Liver (tissue), 9 donors: ENCODE data around the gene TAF6L. TPM values are rescaled to one million over a fixed set of nuclear protein-coding genes. Genes with fewer than 3 reads are reported as not detected.

ENCODE experiments used
- DNase-seq: peaks from one replicate; pipeline ENCODE4 v3.0.0-alpha.2; 2017; ENCODE audit warnings: low spot score
- H3K27ac ChIP-seq, 2 donors: one replicate each; pipeline ENCODE4 v1.7.0; 2013; ENCODE audit warnings: inconsistent platforms in 2 of 2, low read length in 2 of 2, control low read depth in 1 of 2, low read depth in 1 of 2, mild to moderate bottlenecking in 1 of 2
- H3K27me3 ChIP-seq, 4 donors: one replicate each; pipeline versions ENCODE4 v1.6.1 to v1.7.0; 2013; ENCODE audit warnings: low read length in 3 of 4, inconsistent platforms in 1 of 4, mild to moderate bottlenecking in 1 of 4, moderate library complexity in 1 of 4; ENCODE audit not compliant: control insufficient read depth in 4 of 4, insufficient read depth in 4 of 4
- H3K36me3 ChIP-seq, 4 donors: one replicate each; pipeline versions ENCODE4 v1.6.1 to v1.7.0; 2013; ENCODE audit warnings: low read length in 3 of 4, mild to moderate bottlenecking in 3 of 4, low read depth in 1 of 4, moderate library complexity in 1 of 4; ENCODE audit not compliant: control insufficient read depth in 4 of 4, insufficient read depth in 3 of 4
- H3K4me1 ChIP-seq, 4 donors: one replicate each; pipeline versions ENCODE4 v1.6.1 to v1.7.0; 2013; ENCODE audit warnings: low read length in 3 of 4, mild to moderate bottlenecking in 3 of 4, moderate library complexity in 1 of 4; ENCODE audit not compliant: control insufficient read depth in 4 of 4, insufficient read depth in 4 of 4
- H3K4me3 ChIP-seq, 3 donors: one replicate each; pipeline versions ENCODE4 v1.6.1 to v1.7.0; 2013; ENCODE audit warnings: low read length in 3 of 3, control low read depth in 1 of 3, low read depth in 1 of 3, mild to moderate bottlenecking in 1 of 3
- H3K9ac ChIP-seq, 2 donors: one replicate each; pipeline ENCODE4 v1.7.0; 2013; ENCODE audit warnings: low read length in 2 of 2, mild to moderate bottlenecking in 2 of 2, moderate library complexity in 2 of 2, control low read depth in 1 of 2, low read depth in 1 of 2
- H3K9me3 ChIP-seq, 4 donors: one replicate each; pipeline versions ENCODE4 v1.6.1 to v1.7.0; 2013; ENCODE audit warnings: low read length in 3 of 4; ENCODE audit not compliant: control insufficient read depth in 4 of 4
- ATF3 ChIP-seq: IDR thresholded peaks from 2 replicates; pipeline ENCODE4 v1.6.1; 2016; ENCODE audit warnings: antibody characterized with exemption
- EGR1 ChIP-seq, 2 donors: IDR thresholded peaks; 2 replicates each; pipeline ENCODE4 v1.6.1; 2016 to 2018; ENCODE audit warnings: antibody characterized with exemption in 2 of 2, low read depth in 2 of 2
- FOXA1 ChIP-seq: IDR thresholded peaks from 2 replicates; pipeline ENCODE4 v1.6.1; 2016; ENCODE audit warnings: antibody characterized with exemption
- FOXA2 ChIP-seq: IDR thresholded peaks from 2 replicates; pipeline ENCODE4 v1.6.1; 2016; ENCODE audit warnings: antibody characterized with exemption
- GABPA ChIP-seq, 2 donors: IDR thresholded peaks in 1 of 2; conservative IDR thresholded peaks in 1 of 2; 2 replicates each; pipeline ENCODE4 v1.6.1; 2016; ENCODE audit warnings: antibody characterized with exemption in 2 of 2, mild to moderate bottlenecking in 1 of 2, moderate library complexity in 1 of 2
- HNF4A ChIP-seq, 2 donors: conservative IDR thresholded peaks; 2 replicates each; pipeline ENCODE4 v1.6.1; 2016; ENCODE audit warnings: antibody characterized with exemption in 2 of 2, mild to moderate bottlenecking in 2 of 2
- HNF4G ChIP-seq: IDR thresholded peaks from 2 replicates; pipeline ENCODE4 v1.6.1; 2016; ENCODE audit warnings: antibody characterized with exemption
- JUND ChIP-seq, 2 donors: IDR thresholded peaks; 2 replicates each; pipeline ENCODE4 v1.6.1; 2016; ENCODE audit warnings: antibody characterized with exemption in 2 of 2
- NR2F2 ChIP-seq: IDR thresholded peaks from 2 replicates; pipeline ENCODE4 v1.6.1; 2016; ENCODE audit warnings: antibody characterized with exemption
- RAD21 ChIP-seq, 2 donors: IDR thresholded peaks; 2 replicates each; pipeline ENCODE4 v1.6.1; 2016; ENCODE audit warnings: antibody characterized with exemption in 2 of 2, mild to moderate bottlenecking in 2 of 2
- REST ChIP-seq: IDR thresholded peaks from 2 replicates; pipeline ENCODE4 v1.6.1; 2016; ENCODE audit warnings: antibody characterized with exemption, mild to moderate bottlenecking
- RXRA ChIP-seq, 2 donors: IDR thresholded peaks; 2 replicates each; pipeline ENCODE4 v1.6.1; 2017 to 2018; ENCODE audit warnings: antibody characterized with exemption in 2 of 2, mild to moderate bottlenecking in 1 of 2
- SP1 ChIP-seq: IDR thresholded peaks from 2 replicates; pipeline ENCODE4 v1.6.1; 2018; ENCODE audit warnings: antibody characterized with exemption, mild to moderate bottlenecking
- TAF1 ChIP-seq: conservative IDR thresholded peaks from 2 replicates; pipeline ENCODE4 v1.6.1; 2016; ENCODE audit warnings: antibody characterized with exemption, mild to moderate bottlenecking
- YY1 ChIP-seq: IDR thresholded peaks from 2 replicates; pipeline ENCODE4 v1.6.1; 2016; ENCODE audit warnings: antibody characterized with exemption, mild to moderate bottlenecking
- ZBTB33 ChIP-seq: IDR thresholded peaks from 2 replicates; pipeline ENCODE4 v1.6.1; 2016; ENCODE audit warnings: antibody characterized with exemption
- WGBS: extraction: QIAGEN DNeasy Blood & Tissue Kit; methylation state at CpG from one replicate; pipeline ENCODE4 v1.1.7; 2013; 5-methylcytosine and 5-hydroxymethylcytosine counted together
- polyA plus RNA-seq, 2 donors: library from polyadenylated mRNA; stranded (reverse) in 1 of 2; unstranded in 1 of 2; fragments of 200-250 nt in 1 of 2; fragments of >200 nt in 1 of 2; fragmentation: Nextera tagmentation in 1 of 2; extraction: Ambion mirVana in 1 of 2; gene quantifications; one replicate each; pipeline versions ENCODE4 v1.2.1 to v1.2.3, GENCODE V29; 2013 to 2015
- total RNA-seq, 2 donors: library from RNA; depleted of rRNA; stranded (reverse); fragments of >200 nt; gene quantifications; one replicate each; pipeline ENCODE4 v1.2.3, GENCODE V29; 2014
- TF ChIP-seq, protein P1 (sequence below): fragments of 150-350 bp; IDR thresholded peaks from 2 replicates; pipeline ENCODE4 v1.5.1; 2017; ENCODE audit warnings: improper control_type of control experiment, low read depth, low read length; ENCODE audit not compliant: missing input control
- TF ChIP-seq, protein P2 (sequence below): IDR thresholded peaks from 2 replicates; pipeline ENCODE4 v1.6.1; 2016; ENCODE audit warnings: antibody characterized with exemption
- donor health status: healthy.
- donor health status: healthy.
- donor health status: healthy.
- donor health status: healthy.
- donor health status: healthy.

TAF6L gene
- total and polyA plus RNA-seq, 4 donors: 5.8 to 25.2 (median 10.6) TPM

DNA sequence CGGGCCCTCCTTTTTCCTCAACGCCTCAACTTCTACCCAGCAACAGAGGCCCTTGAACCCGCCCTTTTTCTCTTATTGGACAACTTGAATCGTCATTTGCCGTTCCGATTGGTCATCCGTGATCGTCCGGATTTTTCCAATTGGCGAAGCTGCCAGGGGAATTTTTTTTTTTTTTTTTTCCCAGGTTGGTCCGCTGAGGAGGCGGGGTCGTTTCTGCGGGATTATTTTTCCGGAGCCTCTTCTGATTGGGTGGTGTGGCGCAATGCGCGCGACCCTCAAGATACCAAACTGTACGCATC, 43.4 kb upstream of the TAF6L start (continued):
- no peak for TF ChIP-seq REST

GRCh38 chr11:62728171-62728988, 42.8 kb upstream of the TAF6L start, which contains the start of gene TTC9C:
TTC9C (plus strand) TSS chr11:62728486; CDS start chr11:62728849, 363 bp downstream.
- H3K4me1 ChIP-seq: peaks cover 2 to 40% (median 25%) of the 10 kb centered on the region in 4 donors

More at GRCh38 chr11:62728171-62728988, 42.8 kb upstream of the TAF6L start, which contains the start of gene TTC9C:
- Histone ChIP-seq H3K36me3 (peaks cover 7 to 11% (median 7%) of the 10 kb centered on the region in 4 donors), H3K9me3 (no peaks in the 10 kb centered on the region), H3K9ac (peak within 1 kb of the TSS; percentile 87 to 94), H3K27ac (peak within 1 kb of the TSS; percentile 97), H3K27me3 (no peaks in the 10 kb centered on the region), H3K4me3 (peak within 1 kb of the TSS; percentile 87 to 100 (median 96))
- WGBS: under 1% methylated on average over 29 of the region's 29 CpGs
- peak; percentile 84 for DNase-seq
- TF ChIP-seq, protein P1, sequence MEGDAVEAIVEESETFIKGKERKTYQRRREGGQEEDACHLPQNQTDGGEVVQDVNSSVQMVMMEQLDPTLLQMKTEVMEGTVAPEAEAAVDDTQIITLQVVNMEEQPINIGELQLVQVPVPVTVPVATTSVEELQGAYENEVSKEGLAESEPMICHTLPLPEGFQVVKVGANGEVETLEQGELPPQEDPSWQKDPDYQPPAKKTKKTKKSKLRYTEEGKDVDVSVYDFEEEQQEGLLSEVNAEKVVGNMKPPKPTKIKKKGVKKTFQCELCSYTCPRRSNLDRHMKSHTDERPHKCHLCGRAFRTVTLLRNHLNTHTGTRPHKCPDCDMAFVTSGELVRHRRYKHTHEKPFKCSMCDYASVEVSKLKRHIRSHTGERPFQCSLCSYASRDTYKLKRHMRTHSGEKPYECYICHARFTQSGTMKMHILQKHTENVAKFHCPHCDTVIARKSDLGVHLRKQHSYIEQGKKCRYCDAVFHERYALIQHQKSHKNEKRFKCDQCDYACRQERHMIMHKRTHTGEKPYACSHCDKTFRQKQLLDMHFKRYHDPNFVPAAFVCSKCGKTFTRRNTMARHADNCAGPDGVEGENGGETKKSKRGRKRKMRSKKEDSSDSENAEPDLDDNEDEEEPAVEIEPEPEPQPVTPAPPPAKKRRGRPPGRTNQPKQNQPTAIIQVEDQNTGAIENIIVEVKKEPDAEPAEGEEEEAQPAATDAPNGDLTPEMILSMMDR: no peak
- no peak for TF ChIP-seq FOXA1
- no peak for TF ChIP-seq HNF4G
- TF ChIP-seq RXRA (IDR thresholded peaks at IDR 0.05): no peak
- TF ChIP-seq YY1: no peak
- no peak for TF ChIP-seq FOXA2
- no peak for TF ChIP-seq SP1
- no peak for TF ChIP-seq NR2F2
- TF ChIP-seq HNF4A (conservative IDR thresholded peaks at IDR 0.05): no peak
- no peak for TF ChIP-seq ZBTB33
- peak; percentile 81 to 91 for TF ChIP-seq GABPA (IDR thresholded peaks at IDR 0.05 in 1 of 2, conservative IDR thresholded peaks at IDR 0.05 in 1 of 2)
- no peak for TF ChIP-seq JUND (IDR thresholded peaks at IDR 0.05)
- no peak for TF ChIP-seq ATF3
- peak in 1 of 2 donors; percentile 10 for TF ChIP-seq EGR1 (IDR thresholded peaks at IDR 0.05; ENCODE audit: low read depth in 2 of 2)
- peak; percentile 36 for TF ChIP-seq TAF1
- TF ChIP-seq REST: no peak
- peak in 1 of 2 donors; percentile 23 for TF ChIP-seq RAD21 (IDR thresholded peaks at IDR 0.05)
- TF ChIP-seq, protein P2, sequence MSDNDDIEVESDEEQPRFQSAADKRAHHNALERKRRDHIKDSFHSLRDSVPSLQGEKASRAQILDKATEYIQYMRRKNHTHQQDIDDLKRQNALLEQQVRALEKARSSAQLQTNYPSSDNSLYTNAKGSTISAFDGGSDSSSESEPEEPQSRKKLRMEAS: no peak
